Mammary epithelial cell (primary cell): ENCODE data around the gene MPHOSPH9.

Experiments used
- CTCF ChIP-seq, 2 donors: IDR thresholded peaks in 1 of 2; conservative IDR thresholded peaks in 1 of 2; 2 replicates each; pipeline ENCODE4 v1.5.1; 2011 to 2012; ENCODE audit warnings: inconsistent platforms in 2 of 2, low read length in 2 of 2, mild to moderate bottlenecking in 2 of 2, control low read depth in 1 of 2, low read depth in 1 of 2; ENCODE audit not compliant: insufficient read depth in 1 of 2; ENCODE audit errors: extremely low read depth in 1 of 2
- EZH2 ChIP-seq: IDR thresholded peaks from 2 replicates; pipeline ENCODE4 v1.6.1; 2012; ENCODE audit warnings: low read length, inconsistent platforms, borderline replicate concordance

- no peak for TF ChIP-seq CTCF (conservative IDR thresholded peaks at IDR 0.05 in 1 of 2, IDR thresholded peaks at IDR 0.05 in 1 of 2; ENCODE audit: extremely low read depth in 1 of 2, insufficient read depth in 1 of 2, low read depth in 1 of 2, low read length in 2 of 2)
- TF ChIP-seq EZH2 = no peak
These were observed 80.1 kb downstream of the MPHOSPH9 start for GRCh38 chr12:123152833-123153232.
